ENCODE results near the gene MOV10L1.

- TF ChIP-seq CTCF (IDR thresholded peaks at IDR 0.05), result no peak
- TF ChIP-seq POLR2A (IDR thresholded peaks at IDR 0.05; ENCODE audit: low read depth), result no peak
- no peak for TF ChIP-seq POLR2AphosphoS5 (IDR thresholded peaks at IDR 0.05)
- no peak for TF ChIP-seq EP300 (IDR thresholded peaks at IDR 0.05)
Observed at GRCh38 chr22:50138041-50138440, 48.2 kb downstream of the MOV10L1 start.

All from esophagus muscularis mucosa (tissue), 4 donors.